ENCODE measurements around the gene CAPN7. TPM values are rescaled to one million over a fixed set of nuclear protein-coding genes. Genes with fewer than 3 reads are reported as not detected.

The CAPN7 gene
- total RNA-seq, 1 experiment from 2014 or later, result 27.7 TPM

GRCh38 chr3:15223685-15224572 lies 17.9 kb downstream of the CAPN7 start:
- H3K27ac ChIP-seq (ENCODE audit: low read depth, low read length), result no peak overlapping the region
- peaks cover 9 to 37% of the 10 kb centered on the region in 2 experiments; a peak in 3 of 4 replicates for H3K36me3 ChIP-seq (ENCODE audit: control insufficient read depth in 1 of 2, insufficient read depth in 2 of 2, low read length in 2 of 2)

GRCh38 chr3:15228147-15228546 lies 22.1 kb downstream of the CAPN7 start:
- no peaks in the 10 kb centered on the region for H3K27me3 ChIP-seq (ENCODE audit: insufficient read depth, low read length)
- no peaks in the 10 kb centered on the region for H3K4me1 ChIP-seq (ENCODE audit: control insufficient read depth in 1 of 2, insufficient read depth in 2 of 2, low read length in 2 of 2)
- no TSS peak for BruUV-seq (replicated peaks)
- H2AFZ ChIP-seq (ENCODE audit: low read depth, low read length, poor library complexity, severe bottlenecking), result no peak overlapping the region
- no peak overlapping the region for H3K4me3 ChIP-seq (replicated peaks in 1 of 2; ENCODE audit: low read depth in 1 of 2, low read length in 2 of 2)
- no peaks in the 10 kb centered on the region for H3K79me2 ChIP-seq (ENCODE audit: insufficient read depth, low read length)
- H3K4me2 ChIP-seq (ENCODE audit: low read length), result no peak overlapping the region
- H3K9ac ChIP-seq (ENCODE audit: low read length), result no peak overlapping the region
- CTCF ChIA-PET, result interaction anchor here (1.0 kb wide), 1 partner anchor 11 kb away, joined by 3 read pairs; no protein-coding TSS in a partner anchor
- DNase-seq (ENCODE audit: low read depth, low spot score), result no peak
- peaks cover 18 to 33% of the 10 kb centered on the region in 2 experiments; a peak in 3 of 4 replicates for H3K36me3 ChIP-seq (ENCODE audit: control insufficient read depth in 1 of 2, insufficient read depth in 2 of 2, low read length in 2 of 2)
- H4K20me1 ChIP-seq (ENCODE audit: insufficient read depth), result no peaks in the 10 kb centered on the region
- no peaks in the 10 kb centered on the region for H3K9me2 ChIP-seq (ENCODE audit: insufficient read depth)
- intact Hi-C loops (cut with micrococcal nuclease), result no loop called here
- ATAC-seq, result no peak
- POLR2A ChIA-PET, result no interaction called here
- RAD21 ChIA-PET (ENCODE audit: low non-redundant PET in 1 of 2, low total read pairs in 2 of 2, uncharacterized antibody in 2 of 2, unreplicated experiment in 2 of 2), result no interaction called here
- no peak overlapping the region for H3K27ac ChIP-seq (ENCODE audit: low read depth, low read length)
- H3K9me3 ChIP-seq (ENCODE audit: control insufficient read depth in 1 of 2, insufficient read depth in 1 of 2, low read depth in 1 of 2, low read length in 2 of 2), result no peaks in the 10 kb centered on the region
- TF ChIP-seq RAD21 (IDR thresholded peaks at IDR 0.05; ENCODE audit: low read depth) (no peak), JUND (IDR thresholded peaks at IDR 0.05) (no peak), TCF7L2 (IDR thresholded peaks at IDR 0.05; ENCODE audit: borderline replicate concordance, extremely low read depth, insufficient read depth, insufficient read length) (no peak), MAX (IDR thresholded peaks at IDR 0.05) (no peak), POLR2AphosphoS5 (IDR thresholded peaks at IDR 0.05; ENCODE audit: low read depth, low read length) (no peak), REST (IDR thresholded peaks at IDR 0.05; ENCODE audit: low read depth) (no peak), POLR2A (IDR thresholded peaks at IDR 0.05; ENCODE audit: borderline replicate concordance, extremely low read depth, insufficient read depth, insufficient read length) (no peak), ZFX (IDR thresholded peaks at IDR 0.05) (no peak), EGR1 (IDR thresholded peaks at IDR 0.05; ENCODE audit: low read depth) (no peak), FOSL1 (IDR thresholded peaks at IDR 0.05; ENCODE audit: low read depth) (no peak)

More at GRCh38 chr3:15223685-15224572, 17.9 kb downstream of the CAPN7 start:
- Histone ChIP-seq H3K79me2 (ENCODE audit: insufficient read depth, low read length) (no peaks in the 10 kb centered on the region), H3K4me3 (replicated peaks in 1 of 2; ENCODE audit: low read depth in 1 of 2, low read length in 2 of 2) (no peak overlapping the region), H3K27me3 (ENCODE audit: insufficient read depth, low read length) (no peaks in the 10 kb centered on the region), H3K4me2 (ENCODE audit: low read length) (no peak overlapping the region), H3K9me3 (ENCODE audit: control insufficient read depth in 1 of 2, insufficient read depth in 1 of 2, low read depth in 1 of 2, low read length in 2 of 2) (no peaks in the 10 kb centered on the region), H3K9ac (ENCODE audit: low read length) (no peak overlapping the region), H4K20me1 (ENCODE audit: insufficient read depth) (no peaks in the 10 kb centered on the region), H3K9me2 (ENCODE audit: insufficient read depth) (no peaks in the 10 kb centered on the region), H3K4me1 (ENCODE audit: control insufficient read depth in 1 of 2, insufficient read depth in 2 of 2, low read length in 2 of 2) (no peaks in the 10 kb centered on the region), H2AFZ (ENCODE audit: low read depth, low read length, poor library complexity, severe bottlenecking) (no peak overlapping the region)
- CTCF ChIA-PET, result interaction anchor here (0.7 kb wide), 1 partner anchor 16 kb away, joined by 3 read pairs; no protein-coding TSS in a partner anchor
- DNase-seq (ENCODE audit: low read depth, low spot score) (no peak), ATAC-seq (no peak)
- POLR2A ChIA-PET, result interaction anchor here (1.1 kb wide), 1 partner anchor 18 kb away, joined by 5 read pairs; the partner anchor contains the start of gene CAPN7
- intact Hi-C loops (cut with micrococcal nuclease), result no loop called here
- TF ChIP-seq JUND (IDR thresholded peaks at IDR 0.05) (no peak), RAD21 (IDR thresholded peaks at IDR 0.05; ENCODE audit: low read depth) (no peak), ELF1 (IDR thresholded peaks at IDR 0.05; ENCODE audit: borderline replicate concordance, low read depth) (no peak), SRF (IDR thresholded peaks at IDR 0.05; ENCODE audit: low read depth) (no peak), EZH2 (IDR thresholded peaks at IDR 0.05) (no peak), ATF3 (IDR thresholded peaks at IDR 0.05) (no peak), EZH2phosphoT487 (IDR thresholded peaks at IDR 0.05; ENCODE audit: borderline replicate concordance) (no peak), SP1 (IDR thresholded peaks at IDR 0.05; ENCODE audit: low read depth) (no peak), MAX (IDR thresholded peaks at IDR 0.05) (no peak), POLR2AphosphoS5 (IDR thresholded peaks at IDR 0.05; ENCODE audit: low read depth, low read length) (no peak), ZNF274 (IDR thresholded peaks at IDR 0.05; ENCODE audit: low read depth, low read length) (no peak), EGR1 (IDR thresholded peaks at IDR 0.05; ENCODE audit: low read depth) (no peak)
- RAD21 ChIA-PET (ENCODE audit: low non-redundant PET in 1 of 2, low total read pairs in 2 of 2, uncharacterized antibody in 2 of 2, unreplicated experiment in 2 of 2), result no interaction called here
- no TSS peak for BruUV-seq (replicated peaks)
